GM12878 (cell line): Measurements from ENCODE around the gene HS3ST6. TPM values are rescaled to one million over a fixed set of nuclear protein-coding genes. Genes with fewer than 3 reads are reported as not detected.

ENCODE experiments used
- ATAC-seq: fragments of 200-7000 bp; cut with Tn5 transposase; 3 replicates; pipeline ENCODE4 v1.9.1; 2020; ENCODE audit warnings: mild to moderate bottlenecking, moderate library complexity
- BruUV-seq: library from RNA; stranded (reverse); fragments of 400-500 nt; replicated peaks from 2 replicates; lab custom pipeline; 2021; lab: Mats Ljungman, UMichigan
- CTCF ChIA-PET: fragments of 300-600 bp; sonication (Branson Sonifier 250); formaldehyde crosslinking; extraction: SDS; loops from one replicate; lab custom pipeline; 2021; ENCODE audit warnings: inconsistent platforms; lab: Yijun Ruan, JAX
- POLR2A ChIA-PET: fragments of 350-600 bp; formaldehyde crosslinking; extraction: SDS; loops from one replicate; lab custom pipeline; 2021; ENCODE audit warnings: inconsistent platforms; lab: Charles Lee
- RAD21 ChIA-PET: fragments of 300-600 bp; sonication (Branson Sonifier 250); formaldehyde crosslinking; loops from one replicate; lab custom pipeline; 2023; ENCODE audit warnings: antibody characterized with exemption; ENCODE audit not compliant: unreplicated experiment; lab: Charles Lee
- SMC1A ChIA-PET: fragments of 300-600 bp; sonication (Branson Sonifier 250); formaldehyde crosslinking; loops from one replicate; lab custom pipeline; 2023; ENCODE audit not compliant: unreplicated experiment, uncharacterized antibody; lab: Charles Lee
- DNase-seq: peaks from one replicate; pipeline ENCODE4 v3.0.0-alpha.2; 2011; ENCODE audit warnings: low read depth, low spot score
- FAIRE-seq: peaks from 3 replicates; lab custom pipeline; 2011; peaks lifted over from hg19 to GRCh38; lab: Jason Lieb, UNC
- H2AFZ ChIP-seq: 2 replicates; pipeline ENCODE4 v1.6.0; 2011; ENCODE audit warnings: low read depth, low read length, control low read depth; ENCODE audit not compliant: control insufficient read depth
- H3K27ac ChIP-seq: 2 replicates; pipeline ENCODE4 v1.5.1; 2011; ENCODE audit warnings: control low read depth; ENCODE audit not compliant: control insufficient read depth, insufficient read depth
- H3K27me3 ChIP-seq, 2 experiments: replicated peaks in 1 of 2; 2 replicates each; pipeline versions ENCODE4 v1.6.0 to v1.6.1; 2011; ENCODE audit warnings: low read length in 1 of 2; ENCODE audit not compliant: control insufficient read depth in 2 of 2, insufficient read depth in 2 of 2
- H3K36me3 ChIP-seq, 2 experiments: 2 replicates each; pipeline ENCODE4 v1.5.1; 2011; ENCODE audit warnings: low read length in 1 of 2; ENCODE audit not compliant: control insufficient read depth in 2 of 2, insufficient read depth in 2 of 2
- H3K4me1 ChIP-seq: 2 replicates; pipeline ENCODE4 v1.6.1; 2011; ENCODE audit warnings: mild to moderate bottlenecking, low read length, moderate library complexity, mixed read lengths; ENCODE audit not compliant: control insufficient read depth, insufficient read depth
- H3K4me2 ChIP-seq: 2 replicates; pipeline ENCODE4 v1.6.0; 2011; ENCODE audit warnings: control low read depth; ENCODE audit not compliant: control insufficient read depth, insufficient read depth
- H3K4me3 ChIP-seq: fragments of 200-600 bp; sonication (generic); 2 replicates; pipeline ENCODE4 v1.5.1; 2016
- H3K79me2 ChIP-seq: 2 replicates; pipeline ENCODE4 v1.6.0; 2011; ENCODE audit warnings: low read length; ENCODE audit not compliant: control insufficient read depth, insufficient read depth
- H3K9ac ChIP-seq: 2 replicates; pipeline ENCODE4 v1.8.0; 2011; ENCODE audit warnings: low read length, control low read depth, mixed read lengths; ENCODE audit not compliant: control insufficient read depth, insufficient read depth
- H3K9me3 ChIP-seq: replicated peaks from 3 replicates; pipeline ENCODE4 v1.5.1; 2011; ENCODE audit warnings: mild to moderate bottlenecking, low read length; ENCODE audit not compliant: control insufficient read depth, insufficient read depth
- H4K20me1 ChIP-seq: 2 replicates; pipeline ENCODE4 v1.6.0; 2011; ENCODE audit not compliant: control insufficient read depth, insufficient read depth
- BHLHE40 ChIP-seq, 2 experiments: fragments of 450-650 bp in 1 of 2; IDR thresholded peaks; 2 replicates each; pipeline ENCODE4 v1.6.1; 2011 to 2017; ENCODE audit warnings: low read depth in 2 of 2, borderline replicate concordance in 1 of 2, improper control_type of control experiment in 1 of 2, low read length in 1 of 2, mild to moderate bottlenecking in 1 of 2
- EP300 ChIP-seq, 2 experiments: fragments of 150-350 bp in 1 of 2; IDR thresholded peaks; 2 replicates each; pipeline ENCODE4 v1.6.1; 2011 to 2012; ENCODE audit warnings: low read depth in 2 of 2, low read length in 2 of 2, borderline replicate concordance in 1 of 2, improper control_type of control experiment in 1 of 2, inconsistent platforms in 1 of 2; ENCODE audit not compliant: control insufficient read depth in 1 of 2
- PAX8 ChIP-seq: fragments of 450-650 bp; IDR thresholded peaks from 2 replicates; pipeline ENCODE4 v1.6.1; 2017; ENCODE audit warnings: mild to moderate bottlenecking, moderate library complexity
- SUPT20H ChIP-seq: IDR thresholded peaks from 2 replicates; pipeline ENCODE4 v1.6.1; 2011; ENCODE audit warnings: low read depth, mild to moderate bottlenecking, low read length, moderate library complexity, borderline replicate concordance; ENCODE audit not compliant: control insufficient read depth
- WRNIP1 ChIP-seq: IDR thresholded peaks from 2 replicates; pipeline ENCODE4 v1.6.1; 2011; ENCODE audit warnings: low read depth, low read length, improper control_type of control experiment, borderline replicate concordance
- WGBS: methylation state at CpG from one replicate; pipeline ENCODE4 v1.1.6; 2016; ENCODE audit warnings: low lambda C conversion rate; ENCODE audit not compliant: insufficient replicate concordance, insufficient coverage; ENCODE audit errors: missing lambda C conversion rate; 5-methylcytosine and 5-hydroxymethylcytosine counted together
- in situ Hi-C: fragments of 300-500 bp; cut with MboI; formaldehyde crosslinking; loops from 9 replicates; pipeline ENCODE4 v1.14.3; 2018; ENCODE audit warnings: mixed read lengths
- intact Hi-C: fragments of 100-400 bp; cut with micrococcal nuclease; formaldehyde crosslinking; loops from one replicate; pipeline ENCODE4 v1.14.2; 2022; ENCODE audit not compliant: unreplicated experiment
- polyA plus RNA-seq, 11 experiments: library from polyadenylated mRNA; depleted of rRNA in 4 of 11; unstranded in 6 of 11; stranded (reverse) in 5 of 11; fragments of >200 nt; fragmentation: Nextera tagmentation in 4 of 11; fragmentation: Illumina TruSeq in 1 of 11; extraction: Ambion mirVana in 4 of 11; extraction: Trizol in 1 of 11; gene quantifications; 1 replicate in 1 of 11; 2 replicates in 10 of 11; pipeline versions ENCODE4 v1.2.1 to v1.2.3, GENCODE V29; 2011 to 2016; ENCODE audit warnings: inconsistent platforms in 2 of 11, missing spikeins in 2 of 11, low read depth in 1 of 11
- total RNA-seq, 4 experiments: library from RNA; depleted of rRNA in 3 of 4; stranded (reverse); fragments of >200 nt in 3 of 4; fragmentation: Illumina TruSeq in 1 of 4; extraction: Trizol in 1 of 4; gene quantifications; 2 replicates each; pipeline versions ENCODE4 v1.2.1 to v1.2.3, GENCODE V29; 2013 to 2021
- TF ChIP-seq, protein P1 (sequence below): fragments of 450-650 bp; IDR thresholded peaks from 2 replicates; pipeline ENCODE4 v1.6.1; 2017; ENCODE audit warnings: mild to moderate bottlenecking, moderate library complexity
- TF ChIP-seq, protein P2 (sequence below): fragments of 150-350 bp; IDR thresholded peaks from 2 replicates; pipeline ENCODE4 v1.6.1; 2014; ENCODE audit warnings: mild to moderate bottlenecking, low read depth, low read length

Gene HS3ST6
- total and polyA plus RNA-seq, 10 of the 15 experiments (the other 5 are each of a cell fraction or from before 2014, with no cell fraction given) = not detected

DNA sequence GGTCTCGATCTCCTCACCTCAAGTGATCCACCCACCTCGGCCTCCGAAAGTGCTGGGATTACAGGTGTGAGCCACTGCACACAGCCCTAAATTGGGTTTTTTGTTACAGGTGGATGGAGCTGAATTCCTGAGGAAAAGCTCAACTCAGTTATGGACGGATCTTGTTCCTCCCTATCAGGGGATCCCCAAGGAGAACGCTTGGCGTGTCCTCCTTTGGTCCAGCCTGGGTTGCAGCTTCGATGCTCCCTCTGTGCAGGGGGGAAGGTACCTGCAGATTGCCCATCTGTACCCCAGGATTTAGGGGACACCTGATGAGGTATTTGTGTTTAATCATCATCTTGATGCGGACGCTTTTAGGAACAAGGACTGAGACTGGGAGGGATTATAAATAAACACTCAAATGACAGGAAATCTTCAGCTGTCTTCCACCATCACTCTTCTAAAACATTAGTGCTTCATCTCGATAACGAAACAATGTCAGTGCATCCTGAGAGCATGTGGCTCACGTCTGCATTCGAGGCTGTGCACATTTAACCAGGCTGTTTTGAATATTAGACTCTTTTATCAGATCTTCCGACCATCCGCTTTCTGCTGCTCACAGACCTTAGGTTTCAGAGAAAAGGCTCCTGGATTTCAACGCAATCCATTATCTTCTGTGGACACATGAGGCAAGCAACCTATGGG, 28.0 kb downstream of the HS3ST6 start:
- no peak overlapping the region for H3K27ac ChIP-seq
- H3K4me1 ChIP-seq = no peaks in the 10 kb centered on the region
- ChIA-PET SMC1A (interaction anchor here (0.6 to 1.0 kb wide), 2 partner anchors 31 to 115 kb away, joined by 3 read pairs; no protein-coding TSS in a partner anchor), RAD21 (interaction anchor here (0.5 kb wide), 1 partner anchor 175 kb away, joined by 3 read pairs; no protein-coding TSS in a partner anchor), CTCF (no interaction called here), POLR2A (no interaction called here)
- FAIRE-seq (no peak), DNase-seq (no peak), ATAC-seq (no peak)
- TF ChIP-seq BHLHE40 (IDR thresholded peaks at IDR 0.05; ENCODE audit: borderline replicate concordance in 1 of 2, low read depth in 2 of 2, low read length in 1 of 2) (no peak), EP300 (IDR thresholded peaks at IDR 0.05; ENCODE audit: borderline replicate concordance in 1 of 2, control insufficient read depth in 1 of 2, low read depth in 2 of 2, low read length in 2 of 2) (no peak), WRNIP1 (no peak), SUPT20H (no peak), PAX8 (no peak)
- TF ChIP-seq, protein P1, sequence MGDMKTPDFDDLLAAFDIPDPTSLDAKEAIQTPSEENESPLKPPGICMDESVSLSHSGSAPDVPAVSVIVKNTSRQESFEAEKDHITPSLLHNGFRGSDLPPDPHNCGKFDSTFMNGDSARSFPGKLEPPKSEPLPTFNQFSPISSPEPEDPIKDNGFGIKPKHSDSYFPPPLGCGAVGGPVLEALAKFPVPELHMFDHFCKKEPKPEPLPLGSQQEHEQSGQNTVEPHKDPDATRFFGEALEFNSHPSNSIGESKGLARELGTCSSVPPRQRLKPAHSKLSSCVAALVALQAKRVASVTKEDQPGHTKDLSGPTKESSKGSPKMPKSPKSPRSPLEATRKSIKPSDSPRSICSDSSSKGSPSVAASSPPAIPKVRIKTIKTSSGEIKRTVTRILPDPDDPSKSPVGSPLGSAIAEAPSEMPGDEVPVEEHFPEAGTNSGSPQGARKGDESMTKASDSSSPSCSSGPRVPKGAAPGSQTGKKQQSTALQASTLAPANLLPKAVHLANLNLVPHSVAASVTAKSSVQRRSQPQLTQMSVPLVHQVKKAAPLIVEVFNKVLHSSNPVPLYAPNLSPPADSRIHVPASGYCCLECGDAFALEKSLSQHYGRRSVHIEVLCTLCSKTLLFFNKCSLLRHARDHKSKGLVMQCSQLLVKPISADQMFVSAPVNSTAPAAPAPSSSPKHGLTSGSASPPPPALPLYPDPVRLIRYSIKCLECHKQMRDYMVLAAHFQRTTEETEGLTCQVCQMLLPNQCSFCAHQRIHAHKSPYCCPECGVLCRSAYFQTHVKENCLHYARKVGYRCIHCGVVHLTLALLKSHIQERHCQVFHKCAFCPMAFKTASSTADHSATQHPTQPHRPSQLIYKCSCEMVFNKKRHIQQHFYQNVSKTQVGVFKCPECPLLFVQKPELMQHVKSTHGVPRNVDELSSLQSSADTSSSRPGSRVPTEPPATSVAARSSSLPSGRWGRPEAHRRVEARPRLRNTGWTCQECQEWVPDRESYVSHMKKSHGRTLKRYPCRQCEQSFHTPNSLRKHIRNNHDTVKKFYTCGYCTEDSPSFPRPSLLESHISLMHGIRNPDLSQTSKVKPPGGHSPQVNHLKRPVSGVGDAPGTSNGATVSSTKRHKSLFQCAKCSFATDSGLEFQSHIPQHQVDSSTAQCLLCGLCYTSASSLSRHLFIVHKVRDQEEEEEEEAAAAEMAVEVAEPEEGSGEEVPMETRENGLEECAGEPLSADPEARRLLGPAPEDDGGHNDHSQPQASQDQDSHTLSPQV = no peak
- TF ChIP-seq, protein P2, sequence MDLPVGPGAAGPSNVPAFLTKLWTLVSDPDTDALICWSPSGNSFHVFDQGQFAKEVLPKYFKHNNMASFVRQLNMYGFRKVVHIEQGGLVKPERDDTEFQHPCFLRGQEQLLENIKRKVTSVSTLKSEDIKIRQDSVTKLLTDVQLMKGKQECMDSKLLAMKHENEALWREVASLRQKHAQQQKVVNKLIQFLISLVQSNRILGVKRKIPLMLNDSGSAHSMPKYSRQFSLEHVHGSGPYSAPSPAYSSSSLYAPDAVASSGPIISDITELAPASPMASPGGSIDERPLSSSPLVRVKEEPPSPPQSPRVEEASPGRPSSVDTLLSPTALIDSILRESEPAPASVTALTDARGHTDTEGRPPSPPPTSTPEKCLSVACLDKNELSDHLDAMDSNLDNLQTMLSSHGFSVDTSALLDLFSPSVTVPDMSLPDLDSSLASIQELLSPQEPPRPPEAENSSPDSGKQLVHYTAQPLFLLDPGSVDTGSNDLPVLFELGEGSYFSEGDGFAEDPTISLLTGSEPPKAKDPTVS = no peak
- H3K9ac ChIP-seq = no peak overlapping the region
- no peaks in the 10 kb centered on the region for H3K79me2 ChIP-seq
- H4K20me1 ChIP-seq = no peaks in the 10 kb centered on the region
- no peaks in the 10 kb centered on the region; a peak in 2 of 4 replicates for H3K27me3 ChIP-seq
- H3K9me3 ChIP-seq = no peaks in the 10 kb centered on the region
- no TSS peak for BruUV-seq
- no peak overlapping the region for H3K4me3 ChIP-seq
- in situ Hi-C loops = no loop called here
- H3K36me3 ChIP-seq = no peaks in the 10 kb centered on the region
- WGBS = 35% methylated on average over 16 of the region's 16 CpGs
- H3K4me2 ChIP-seq = no peak overlapping the region
- H2AFZ ChIP-seq = no peak overlapping the region
- intact Hi-C loops = no loop called here
